ENCODE data around the gene RAB44. TPM values are rescaled to one million over a fixed set of nuclear protein-coding genes. Genes with fewer than 3 reads are reported as not detected.

RAB44 gene
- total RNA-seq, 1 experiment from 2014 or later, result not detected

DNA sequence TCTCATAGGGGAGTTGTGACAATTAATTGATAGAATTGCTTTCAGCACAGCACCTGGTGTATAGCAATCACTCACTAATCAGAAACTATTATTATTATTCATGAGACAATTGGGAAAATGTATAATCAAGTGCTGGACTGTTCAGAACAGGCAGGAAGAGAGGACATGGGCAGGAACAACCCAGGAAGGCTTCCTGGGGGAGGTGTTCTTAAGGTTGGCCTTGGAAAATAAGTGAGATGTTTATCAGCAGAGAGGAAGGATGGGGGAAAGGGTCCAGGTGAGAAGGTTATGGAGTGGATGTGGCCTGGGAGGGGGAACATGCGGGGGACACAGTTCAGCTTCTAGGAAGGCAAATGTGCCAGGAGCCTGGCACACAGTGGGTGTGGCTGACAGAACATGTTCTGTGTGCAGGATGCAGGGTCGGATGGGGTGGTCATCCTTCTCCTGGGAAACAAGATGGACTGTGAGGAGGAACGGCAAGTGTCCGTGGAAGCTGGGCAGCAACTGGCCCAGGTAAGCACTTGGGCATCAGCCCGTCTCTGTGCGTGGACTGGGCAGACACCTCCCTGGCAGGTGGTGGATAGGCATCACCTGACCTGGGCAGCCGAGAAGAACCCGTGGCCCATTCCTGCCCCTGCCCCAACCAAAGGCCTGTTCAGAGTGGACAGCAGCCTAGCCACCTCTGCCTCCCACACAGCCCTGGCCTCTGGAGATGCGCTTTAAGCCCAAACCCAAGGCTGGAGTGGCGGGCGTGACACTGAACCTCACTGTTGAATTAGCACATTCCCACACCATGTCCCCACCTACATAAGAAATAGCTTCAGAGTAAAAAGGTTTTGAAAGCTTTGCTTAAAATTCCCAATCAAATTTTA, 30.9 kb downstream of the RAB44 start:
- Histone ChIP-seq H3K4me3 (ENCODE audit: low read depth, low read length) (no peak overlapping the region), H3K9me3 (no peaks in the 10 kb centered on the region), H3K27me3 (replicated peaks; ENCODE audit: control insufficient read depth, insufficient read depth, low read length) (no peaks in the 10 kb centered on the region), H3K4me1 (no peaks in the 10 kb centered on the region), H3K36me3 (ENCODE audit: control insufficient read depth, insufficient read depth, low read length) (no peaks in the 10 kb centered on the region)
- POLR2A ChIA-PET, result no interaction called here
- CTCF ChIA-PET, result no interaction called here
- H3K4me3 Mint-ChIP-seq (ENCODE audit: unreplicated experiment), result no peak overlapping the region
- no peaks in the 10 kb centered on the region for H3K9me3 Mint-ChIP-seq (ENCODE audit: unreplicated experiment)
- no peak overlapping the region for H3K27ac Mint-ChIP-seq (ENCODE audit: unreplicated experiment)
- TF ChIP-seq CTCF (IDR thresholded peaks at IDR 0.05; ENCODE audit: insufficient read depth in 1 of 2, low read depth in 1 of 2, low read length in 1 of 2, severe bottlenecking in 1 of 2, unreplicated experiment in 1 of 2), result no peak
- no TSS peak for BruUV-seq (replicated peaks)
- H3K27me3 Mint-ChIP-seq (ENCODE audit: insufficient read depth, unreplicated experiment), result no peaks in the 10 kb centered on the region
- DNase-seq, result no peak
- H3K36me3 Mint-ChIP-seq (ENCODE audit: insufficient read depth, unreplicated experiment), result no peaks in the 10 kb centered on the region
- intact Hi-C loops (cut with micrococcal nuclease; ENCODE audit: unreplicated experiment), result no loop called here
- H3K4me1 Mint-ChIP-seq (ENCODE audit: low read depth, unreplicated experiment), result peaks cover 7% of the 10 kb centered on the region

- H3K4me3 ChIP-seq (ENCODE audit: low read depth, low read length), result no peak overlapping the region
- no peak for TF ChIP-seq CTCF (IDR thresholded peaks at IDR 0.05; ENCODE audit: insufficient read depth in 1 of 2, low read depth in 1 of 2, low read length in 1 of 2, severe bottlenecking in 1 of 2, unreplicated experiment in 1 of 2)
- H3K4me1 ChIP-seq, result no peaks in the 10 kb centered on the region
- intact Hi-C loops (cut with micrococcal nuclease; ENCODE audit: unreplicated experiment), result no loop called here
- no peaks in the 10 kb centered on the region for H3K9me3 Mint-ChIP-seq (ENCODE audit: unreplicated experiment)
- H3K27me3 Mint-ChIP-seq (ENCODE audit: insufficient read depth, unreplicated experiment), result no peaks in the 10 kb centered on the region
- H3K36me3 ChIP-seq (ENCODE audit: control insufficient read depth, insufficient read depth, low read length), result no peaks in the 10 kb centered on the region
- no peaks in the 10 kb centered on the region for H3K36me3 Mint-ChIP-seq (ENCODE audit: insufficient read depth, unreplicated experiment)
- no peaks in the 10 kb centered on the region for H3K27me3 ChIP-seq (replicated peaks; ENCODE audit: control insufficient read depth, insufficient read depth, low read length)
- no peaks in the 10 kb centered on the region for H3K9me3 ChIP-seq
- ChIA-PET POLR2A (no interaction called here), CTCF (no interaction called here)
- no peak for DNase-seq
- BruUV-seq (replicated peaks), result no TSS peak
- H3K27ac Mint-ChIP-seq (ENCODE audit: unreplicated experiment), result no peak overlapping the region
- H3K4me1 Mint-ChIP-seq (ENCODE audit: low read depth, unreplicated experiment), result peaks cover 7% of the 10 kb centered on the region
- H3K4me3 Mint-ChIP-seq (ENCODE audit: unreplicated experiment), result no peak overlapping the region
These were observed 31.5 kb downstream of the RAB44 start for GRCh38 chr6:36729161-36729524.

DNA sequence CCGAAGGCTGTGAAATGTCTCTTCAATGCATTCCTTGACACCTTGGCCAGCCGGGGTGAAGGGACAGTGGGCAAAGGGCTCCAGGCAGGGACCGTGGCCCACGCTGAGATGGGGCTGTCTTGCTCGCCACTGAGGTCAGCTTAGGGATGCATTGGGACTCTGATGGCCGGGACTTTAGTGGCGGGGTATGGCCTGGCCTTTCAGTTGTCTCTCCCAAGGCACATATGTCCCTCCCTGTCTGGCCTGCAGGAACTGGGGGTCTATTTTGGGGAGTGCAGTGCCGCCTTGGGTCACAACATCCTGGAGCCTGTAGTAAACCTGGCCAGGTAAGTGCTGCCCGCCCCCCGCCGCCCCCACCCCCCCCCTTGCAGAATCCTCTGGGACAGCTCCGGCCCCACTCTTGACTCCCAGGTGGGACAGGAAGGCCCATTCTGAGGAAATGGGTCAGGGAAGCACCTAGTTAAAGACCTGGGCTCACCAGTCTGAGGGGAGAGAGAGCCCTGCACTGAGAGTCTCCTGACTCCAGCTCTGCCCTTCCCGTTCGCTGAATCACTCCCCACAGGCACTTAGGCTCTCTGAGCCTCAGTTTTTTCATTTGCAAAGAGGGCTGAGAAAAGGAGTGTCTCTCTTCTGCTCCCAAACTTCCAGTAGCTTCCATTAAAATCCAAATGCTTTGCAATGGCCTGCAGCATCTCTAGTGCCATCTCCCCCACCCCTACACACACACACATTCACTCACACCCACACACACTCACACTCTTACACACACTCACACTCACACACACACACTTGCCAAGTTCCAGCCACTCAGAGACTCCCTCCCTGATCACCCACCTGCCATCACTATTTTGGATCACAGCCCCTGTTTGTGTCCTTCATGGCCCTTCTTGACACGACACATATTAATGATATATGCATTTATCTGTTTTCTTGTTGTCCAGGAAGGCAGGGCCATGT, 33.1 kb downstream of the RAB44 start:
- no peaks in the 10 kb centered on the region for H3K27me3 ChIP-seq (replicated peaks; ENCODE audit: control insufficient read depth, insufficient read depth, low read length)

More for the DNA sequence above, 33.1 kb downstream of the RAB44 start:
- Mint-ChIP-seq H3K27me3 (ENCODE audit: insufficient read depth, unreplicated experiment) (no peaks in the 10 kb centered on the region), H3K4me3 (ENCODE audit: unreplicated experiment) (no peak overlapping the region), H3K4me1 (ENCODE audit: low read depth, unreplicated experiment) (peaks cover 7% of the 10 kb centered on the region), H3K9me3 (ENCODE audit: unreplicated experiment) (no peaks in the 10 kb centered on the region), H3K27ac (ENCODE audit: unreplicated experiment) (no peak overlapping the region), H3K36me3 (ENCODE audit: insufficient read depth, unreplicated experiment) (no peaks in the 10 kb centered on the region)
- Histone ChIP-seq H3K9me3 (no peaks in the 10 kb centered on the region), H3K4me1 (no peaks in the 10 kb centered on the region), H3K4me3 (ENCODE audit: low read depth, low read length) (no peak overlapping the region), H3K36me3 (ENCODE audit: control insufficient read depth, insufficient read depth, low read length) (no peaks in the 10 kb centered on the region)
- CTCF ChIA-PET, result no interaction called here
- intact Hi-C loops (cut with micrococcal nuclease; ENCODE audit: unreplicated experiment), result no loop called here
- no peak for DNase-seq
- TF ChIP-seq CTCF (IDR thresholded peaks at IDR 0.05; ENCODE audit: insufficient read depth in 1 of 2, low read depth in 1 of 2, low read length in 1 of 2, severe bottlenecking in 1 of 2, unreplicated experiment in 1 of 2), result no peak
- POLR2A ChIA-PET, result no interaction called here
- BruUV-seq (replicated peaks), result no TSS peak
